Pancreas (tissue), 10 donors: ENCODE measurements around the gene SELENOT. TPM values are rescaled to one million over a fixed set of nuclear protein-coding genes. Genes with fewer than 3 reads are reported as not detected.

ENCODE experiments used
- ATAC-seq, 4 donors: fragments of 200-7000 bp; cut with Tn5 transposase; one replicate each; pipeline versions ENCODE4 v1.8.0 to v1.9.1; 2020; ENCODE audit warnings: mild to moderate bottlenecking in 4 of 4, moderate library complexity in 4 of 4
- DNase-seq, 6 donors: peaks; one replicate each; pipeline ENCODE4 v3.0.0-alpha.2; 2020
- FAIRE-seq: peaks from 2 replicates; lab custom pipeline; 2012; peaks lifted over from hg19 to GRCh38; lab: Jason Lieb, UNC
- H3K27ac ChIP-seq, 4 donors: fragments of 200-600 bp; sonication (generic); 1 replicate in 3 of 4; 2 replicates in 1 of 4; pipeline versions ENCODE4 v1.5.0 to v1.8.0; 2020
- H3K27me3 ChIP-seq, 4 donors: fragments of 200-600 bp; one replicate each; pipeline ENCODE4 v1.8.0; 2021
- H3K36me3 ChIP-seq, 3 donors: fragments of 200-600 bp; sonication (generic) in 1 of 3; one replicate each; pipeline versions ENCODE4 v1.5.0 to v1.8.0; 2020 to 2021
- H3K4me1 ChIP-seq, 3 donors: fragments of 200-600 bp; one replicate each; pipeline ENCODE4 v1.8.0; 2021
- H3K4me3 ChIP-seq, 4 donors: fragments of 200-600 bp; sonication (generic) in 2 of 4; one replicate each; pipeline versions ENCODE4 v1.5.0 to v1.8.0; 2020 to 2021
- H3K9me3 ChIP-seq, 4 donors: fragments of 200-600 bp; one replicate each; pipeline ENCODE4 v1.8.0; 2021
- CTCF ChIP-seq, 4 donors: fragments of 200-600 bp; sonication (generic) in 3 of 4; IDR thresholded peaks; one replicate each; pipeline versions ENCODE4 v1.5.0 to v1.8.0; 2021; ENCODE audit warnings: antibody characterized with exemption in 4 of 4
- WGBS, 2 donors: extraction: QIAGEN DNeasy Blood & Tissue Kit; methylation state at CpG; one replicate each; pipeline ENCODE4 v1.1.7; 2013; 5-methylcytosine and 5-hydroxymethylcytosine counted together
- intact Hi-C, 3 donors: fragments of 100-400 bp; cut with DNase I; formaldehyde crosslinking; loops; one replicate each; pipeline versions ENCODE4 v1.11.1 to v1.14.2; 2022
- polyA plus RNA-seq, 2 donors: library from polyadenylated mRNA; stranded (reverse); fragments of 200-250 nt; gene quantifications; one replicate each; pipeline ENCODE4 v1.2.3, GENCODE V29; 2013
- total RNA-seq, 6 donors: library from RNA; stranded (reverse); fragmentation: NEBNext Ultra II Directional in 4 of 6; extraction: Animal tissue kit (Norgen Biotek cat#: 25700) in 4 of 6; gene quantifications; one replicate each; pipeline versions ENCODE4 v1.2.1 to v1.2.4, GENCODE V29; 2021 to 2023
- donor health status: healthy with polysubstance abuse.
- donor health status: DM: no; HTN: no; CAD: no; lungs with moderate emphysema.
- donor health status: DM: no; HTN: no; CAD: no.
- donor health status: control.
- donor health status: control.
- donor health status: Bipolar disorder and iron deficiency.
- donor health status: DM: yes; HTN: yes; CAD: no.
- donor health status: DM: no; HTN: no; CAD: no.
- donor health status: DM: no; HTN: no; CAD: no.
- donor health status: DM: yes; HTN: yes; CAD: no.

Gene SELENOT
- total and polyA plus RNA-seq, 8 donors = 11.2 to 56.9 (median 42.1) TPM

DNA sequence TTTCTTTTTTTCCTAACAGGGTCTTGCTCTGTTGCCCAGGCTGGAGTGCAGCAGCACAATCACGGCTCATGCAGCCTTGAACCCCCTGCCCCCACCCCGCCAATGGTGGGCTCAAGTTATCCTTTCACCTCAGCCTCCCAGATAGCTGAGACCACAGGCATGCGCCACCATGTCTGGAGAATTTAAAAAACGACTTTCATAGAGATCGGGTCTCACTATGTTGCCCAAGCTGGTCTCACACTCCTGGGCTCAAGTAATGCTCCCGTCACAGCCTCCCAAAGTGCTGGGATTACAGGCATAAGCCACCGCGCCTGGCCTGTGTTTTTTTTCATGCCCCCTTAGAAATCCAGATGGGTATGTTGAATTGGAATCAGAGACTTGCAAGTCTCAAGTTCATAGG, 60.3 kb downstream of the SELENOT start:
- intact Hi-C loops = no loop called here
- Histone ChIP-seq H3K27me3 (no peaks in the 10 kb centered on the region), H3K4me3 (no peak overlapping the region), H3K36me3 (no peaks in the 10 kb centered on the region), H3K4me1 (no peaks in the 10 kb centered on the region), H3K9me3 (no peaks in the 10 kb centered on the region), H3K27ac (no peak overlapping the region)
- ATAC-seq (no peak), DNase-seq (no peak), FAIRE-seq (no peak)
- WGBS, 2 donors = 77 to 82% methylated on average over 8 of the region's 8 CpGs
- TF ChIP-seq CTCF (IDR thresholded peaks at IDR 0.05) = no peak

- DNase-seq (no peak), ATAC-seq (no peak), FAIRE-seq (no peak)
- whole genome bisulfite sequencing, 2 donors = 80 to 84% methylated on average over 5 of the region's 5 CpGs
- no peak overlapping the region for H3K4me3 ChIP-seq
- H3K4me1 ChIP-seq = no peaks in the 10 kb centered on the region
- no peaks in the 10 kb centered on the region for H3K9me3 ChIP-seq
- no peak for TF ChIP-seq CTCF (IDR thresholded peaks at IDR 0.05)
- no peaks in the 10 kb centered on the region for H3K27me3 ChIP-seq
- intact Hi-C loops = no loop called here
- H3K36me3 ChIP-seq = no peaks in the 10 kb centered on the region
- H3K27ac ChIP-seq = no peak overlapping the region
Measured at GRCh38 chr3:150666167-150666566, 63.0 kb downstream of the SELENOT start.

DNA sequence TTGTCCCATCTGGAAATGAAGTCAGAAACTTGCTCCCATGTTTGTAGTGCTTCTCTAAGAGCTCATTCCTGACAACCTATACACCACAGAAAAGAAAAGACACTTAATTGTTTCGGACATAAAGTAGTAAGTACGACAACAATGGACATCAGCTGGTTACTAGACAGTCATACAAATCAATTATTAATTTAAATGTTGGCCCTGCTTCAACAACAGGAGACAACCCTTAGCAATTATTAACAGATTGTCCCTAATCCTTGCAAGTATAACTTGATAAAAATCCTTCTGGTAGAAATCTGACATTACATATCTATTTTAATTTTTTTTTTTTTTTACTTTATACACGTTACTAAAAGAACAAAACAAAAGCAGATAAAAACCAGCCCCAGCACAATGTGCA, 70.8 kb downstream of the SELENOT start:
- Histone ChIP-seq H3K4me3 (no peak overlapping the region), H3K4me1 (peaks cover 0 to 6% (median 0%) of the 10 kb centered on the region in 3 donors), H3K36me3 (no peaks in the 10 kb centered on the region), H3K27me3 (no peaks in the 10 kb centered on the region), H3K9me3 (no peaks in the 10 kb centered on the region), H3K27ac (no peak overlapping the region)
- peak in 1 of 4 donors; percentile 44 for ATAC-seq
- intact Hi-C loops = no loop called here
- FAIRE-seq = no peak
- 25 to 27% methylated on average over 3 of the region's 3 CpGs for WGBS, 2 donors
- TF ChIP-seq CTCF (IDR thresholded peaks at IDR 0.05) = no peak
- no peak for DNase-seq

DNA sequence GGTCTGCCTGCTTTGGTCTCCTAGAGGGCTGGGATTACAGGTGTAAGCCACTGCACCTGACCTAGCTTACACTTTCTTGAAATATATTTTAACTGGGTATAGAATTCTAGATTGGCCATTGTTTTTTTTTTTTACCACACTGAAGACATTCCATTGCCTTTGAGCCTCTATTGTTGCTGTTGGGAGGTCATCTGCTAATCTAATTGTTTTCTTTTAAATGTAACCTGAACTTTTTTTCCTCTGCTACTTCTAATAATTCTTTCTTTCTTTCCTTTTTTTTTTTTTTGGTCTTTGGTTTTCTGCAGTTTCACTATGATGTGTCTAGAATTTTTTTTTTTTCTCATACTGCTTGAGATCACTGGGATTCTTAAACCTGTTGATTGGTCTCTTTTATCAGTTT, 72.5 kb downstream of the SELENOT start:
- H3K4me3 ChIP-seq = no peak overlapping the region
- intact Hi-C loops = no loop called here
- ATAC-seq (no peak), FAIRE-seq (no peak), DNase-seq (no peak)
- no peaks in the 10 kb centered on the region for H3K36me3 ChIP-seq
- H3K4me1 ChIP-seq = peaks cover 0 to 6% (median 0%) of the 10 kb centered on the region in 3 donors
- no peaks in the 10 kb centered on the region for H3K9me3 ChIP-seq
- no peak for TF ChIP-seq CTCF (IDR thresholded peaks at IDR 0.05)
- no peaks in the 10 kb centered on the region for H3K27me3 ChIP-seq
- no peak overlapping the region for H3K27ac ChIP-seq

Other genes starting within 250 kb of the SELENOT start
- gene TSC22D2, start 195.0 kb upstream of the SELENOT start, total RNA-seq = 10 to 100 TPM in 2 of 6 donors, 1 to 10 TPM in 4; 7.1 to 12.2 (median 7.9) TPM
- gene TSC22D2, start 195.0 kb upstream of the SELENOT start, polyA plus RNA-seq = 1 to 10 TPM; 5.9 to 8.0 TPM
- gene SERP1, start 56.8 kb upstream of the SELENOT start, total RNA-seq = 100 to 1,000 TPM; 113 to 197 (median 156) TPM
- 10 to 100 TPM; 69.2 to 70.7 TPM for gene SERP1, start 56.8 kb upstream of the SELENOT start, polyA plus RNA-seq
- gene EIF2A, start 56.5 kb upstream of the SELENOT start, total RNA-seq = 10 to 100 TPM; 51.6 to 89.1 (median 63.9) TPM
- gene EIF2A, start 56.5 kb upstream of the SELENOT start, polyA plus RNA-seq = 10 to 100 TPM; 46.4 to 67.2 TPM
- gene ERICH6, start 100.6 kb downstream of the SELENOT start, total RNA-seq = under 1 TPM in 1 of 6 donors, not detected in 5; 0.09 TPM
- not detected for gene ERICH6, start 100.6 kb downstream of the SELENOT start, polyA plus RNA-seq
- gene SIAH2, start 159.8 kb downstream of the SELENOT start, total RNA-seq = 10 to 100 TPM in 5 of 6 donors, 1 to 10 TPM in 1; 9.7 to 14.9 (median 14.6) TPM
- gene SIAH2, start 159.8 kb downstream of the SELENOT start, polyA plus RNA-seq = 1 to 10 TPM; 5.5 to 7.1 TPM